SK-N-SH (cell line): Measurements from ENCODE around the gene GJB1. TPM values are rescaled to one million over a fixed set of nuclear protein-coding genes. Genes with fewer than 3 reads are reported as not detected.

Experiments used
- CTCF ChIA-PET: fragments of 300-600, 350-600 bp; formaldehyde crosslinking; extraction: SDS; loops from one replicate; lab custom pipeline; 2021; lab: Yijun Ruan, JAX
- POLR2A ChIA-PET: fragments of 350-600 bp; sonication (Branson Sonifier 250); formaldehyde crosslinking; extraction: SDS; loops from one replicate; lab custom pipeline; 2020; ENCODE audit warnings: antibody characterized with exemption, inconsistent platforms; lab: Yijun Ruan, JAX
- DNase-seq: peaks from one replicate; pipeline ENCODE4 v3.0.0; 2012
- H2AFZ ChIP-seq: fragments of 200-600 bp; sonication (generic); 2 replicates; pipeline ENCODE4 v1.8.1; 2016; ENCODE audit warnings: antibody characterized with exemption, mild to moderate bottlenecking, low read depth
- H3F3A ChIP-seq: fragments of 200-600 bp; sonication (generic); replicated peaks from 2 replicates; pipeline ENCODE3; 2016; ENCODE audit warnings: antibody characterized with exemption, mild to moderate bottlenecking; ENCODE audit not compliant: insufficient read depth
- H3K27ac ChIP-seq, 2 experiments: fragments of 200-500 bp in 1 of 2; fragments of 200-600 bp in 1 of 2; sonication (Bioruptor generic) in 1 of 2; sonication (generic), shearing (Covaris generic) in 1 of 2; 2 replicates each; pipeline versions ENCODE4 v1.5.1 to v1.6.1; 2014 to 2016; ENCODE audit warnings: low read depth in 2 of 2, inconsistent platforms in 1 of 2, low read length in 1 of 2, mild to moderate bottlenecking in 1 of 2, mixed read lengths in 1 of 2
- H3K27me3 ChIP-seq: fragments of 200-600 bp; sonication (generic), shearing (Covaris generic); 2 replicates; pipeline ENCODE4 v1.6.1; 2016; ENCODE audit warnings: mixed run types; ENCODE audit not compliant: insufficient read depth
- H3K36me3 ChIP-seq, 2 experiments: fragments of 200-500 bp in 1 of 2; fragments of 200-600 bp in 1 of 2; sonication (Bioruptor generic) in 1 of 2; sonication (generic) in 1 of 2; replicated peaks in 1 of 2; 2 replicates each; pipeline versions ENCODE3 to v1.5.1; 2014 to 2016; ENCODE audit warnings: low read length in 1 of 2, mild to moderate bottlenecking in 1 of 2; ENCODE audit not compliant: insufficient read depth in 2 of 2, control insufficient read depth in 1 of 2
- H3K4me1 ChIP-seq, 2 experiments: fragments of 200-500 bp in 1 of 2; fragments of 200-600 bp in 1 of 2; sonication (Bioruptor generic) in 1 of 2; sonication (generic), shearing (Covaris generic) in 1 of 2; 2 replicates each; pipeline versions ENCODE4 v1.5.1 to v1.6.1; 2014 to 2016; ENCODE audit warnings: low read depth in 1 of 2, low read length in 1 of 2, mixed run types in 1 of 2; ENCODE audit not compliant: insufficient read depth in 2 of 2, control insufficient read depth in 1 of 2
- H3K4me2 ChIP-seq: fragments of 200-600 bp; sonication (generic), shearing (Covaris generic); 2 replicates; pipeline ENCODE4 v1.6.1; 2017; ENCODE audit warnings: mixed run types
- H3K4me3 ChIP-seq, 2 experiments: fragments of 200-500 bp in 1 of 2; fragments of 200-600 bp in 1 of 2; sonication (Bioruptor generic) in 1 of 2; sonication (generic), shearing (Covaris generic) in 1 of 2; 2 replicates each; pipeline versions ENCODE4 v1.5.1 to v1.8.1; 2014 to 2016; ENCODE audit warnings: low read depth in 2 of 2, inconsistent platforms in 1 of 2, low read length in 1 of 2, mild to moderate bottlenecking in 1 of 2, mixed read lengths in 1 of 2, moderate library complexity in 1 of 2
- H3K79me2 ChIP-seq: fragments of 200-600 bp; sonication (generic); 2 replicates; pipeline ENCODE4 v1.8.1; 2017; ENCODE audit warnings: mild to moderate bottlenecking; ENCODE audit not compliant: insufficient read depth
- H3K9ac ChIP-seq: fragments of 200-600 bp; sonication (generic); 2 replicates; pipeline ENCODE4 v1.6.1; 2017; ENCODE audit warnings: mixed run types
- H3K9me2 ChIP-seq: fragments of 200-600 bp; sonication (generic); 2 replicates; pipeline ENCODE4 v1.6.1; 2017; ENCODE audit warnings: mixed run types
- H3K9me3 ChIP-seq: fragments of 200-600 bp; sonication (generic); 2 replicates; pipeline ENCODE4 v1.6.1; 2017; ENCODE audit warnings: mixed run types, mild to moderate bottlenecking, moderate library complexity
- H4K20me1 ChIP-seq: fragments of 200-600 bp; sonication (generic); 2 replicates; pipeline ENCODE4 v1.6.1; 2017; ENCODE audit warnings: mild to moderate bottlenecking, mixed run types; ENCODE audit not compliant: insufficient read depth
- CTCF ChIP-seq: fragments of 200-600 bp; sonication (generic); IDR thresholded peaks from 2 replicates; pipeline ENCODE4 v1.6.1; 2017; ENCODE audit warnings: antibody characterized with exemption, mild to moderate bottlenecking, moderate library complexity
- ELF1 ChIP-seq: IDR thresholded peaks from 2 replicates; pipeline ENCODE4 v1.4.0; 2012
- EP300 ChIP-seq, 2 experiments: IDR thresholded peaks; 2 replicates each; pipeline versions ENCODE4 v1.4.0 to v1.6.1; 2012; ENCODE audit warnings: borderline replicate concordance in 1 of 2, low read depth in 1 of 2, low read length in 1 of 2
- EZH2phosphoT487 ChIP-seq: fragments of 200-600 bp; sonication (generic); IDR thresholded peaks from 2 replicates; pipeline ENCODE4 v1.6.1; 2017; ENCODE audit warnings: low read depth, mixed run types, mild to moderate bottlenecking, antibody characterized with exemption, moderate library complexity, borderline replicate concordance
- FOXM1 ChIP-seq: IDR thresholded peaks from 2 replicates; pipeline ENCODE4 v1.4.0; 2012; ENCODE audit warnings: low read depth, mild to moderate bottlenecking
- JUND ChIP-seq: IDR thresholded peaks from 2 replicates; pipeline ENCODE4 v1.4.0; 2012
- MEF2A ChIP-seq: IDR thresholded peaks from 2 replicates; pipeline ENCODE4 v1.4.0; 2012; ENCODE audit warnings: low read depth, borderline replicate concordance
- NRF1 ChIP-seq: IDR thresholded peaks from 2 replicates; pipeline ENCODE4 v1.6.1; 2012; ENCODE audit warnings: low read depth, mild to moderate bottlenecking, low read length
- RAD21 ChIP-seq: IDR thresholded peaks from 2 replicates; pipeline ENCODE4 v1.6.1; 2012; ENCODE audit warnings: mild to moderate bottlenecking, low read length
- RCOR1 ChIP-seq: fragments of 150-350 bp; IDR thresholded peaks from 2 replicates; pipeline ENCODE4 v1.6.1; 2017; ENCODE audit warnings: antibody characterized with exemption, low read length
- TAF1 ChIP-seq: IDR thresholded peaks from 2 replicates; pipeline ENCODE4 v1.6.1; 2012; ENCODE audit warnings: low read depth, mild to moderate bottlenecking, low read length, moderate library complexity, borderline replicate concordance
- TCF12 ChIP-seq: IDR thresholded peaks from 2 replicates; pipeline ENCODE4 v1.4.0; 2012
- TEAD4 ChIP-seq: IDR thresholded peaks from 2 replicates; pipeline ENCODE4 v1.4.0; 2012; ENCODE audit warnings: mild to moderate bottlenecking, borderline replicate concordance; ENCODE audit not compliant: insufficient read depth
- YY1 ChIP-seq: IDR thresholded peaks from 2 replicates; pipeline ENCODE4 v1.4.0; 2012; ENCODE audit warnings: low read depth, mild to moderate bottlenecking
- polyA plus RNA-seq, 3 experiments: library from polyadenylated mRNA; depleted of rRNA; stranded (reverse); fragments of >200 nt; gene quantifications; 2 replicates each; pipeline ENCODE4 v1.2.3, GENCODE V29; 2012
- TF ChIP-seq, protein P1 (sequence below): IDR thresholded peaks from 2 replicates; pipeline ENCODE4 v1.4.0; 2012; ENCODE audit warnings: low read depth, borderline replicate concordance
- TF ChIP-seq, protein P2 (sequence below): fragments of 150-350 bp; IDR thresholded peaks from 2 replicates; pipeline ENCODE4 v1.6.1; 2016; ENCODE audit warnings: mild to moderate bottlenecking, low read depth, low read length

GJB1 gene
- polyA plus RNA-seq, 1 of the 3 experiments (the other 2 are of a cell fraction): not detected

DNA sequence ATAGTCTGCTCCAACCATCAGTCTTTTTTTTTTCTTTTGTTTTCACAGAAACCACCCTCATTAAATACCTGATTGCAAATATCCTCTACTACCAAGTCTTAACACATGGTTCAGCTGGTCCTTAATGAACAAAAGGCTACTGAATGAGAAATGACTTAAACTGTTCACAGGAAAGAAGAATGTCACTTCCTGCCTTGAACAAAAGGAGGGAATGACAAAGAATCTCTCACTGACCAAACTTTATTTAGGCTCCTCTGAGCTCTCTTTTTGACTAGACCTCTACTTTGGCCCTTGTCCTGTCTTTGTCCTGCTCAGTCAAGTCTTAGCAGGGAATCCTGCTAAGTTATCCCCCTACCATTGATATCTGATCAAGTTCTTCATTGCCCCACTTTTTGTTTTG lies 31.8 kb upstream of the GJB1 start:
- no peak for DNase-seq
- Histone ChIP-seq H3K4me3 (no peak overlapping the region), H3K9ac (no peak overlapping the region), H4K20me1 (no peaks in the 10 kb centered on the region), H3K9me2 (no peaks in the 10 kb centered on the region), H3K27me3 (peaks cover 13% of the 10 kb centered on the region; the same call in 1 of the 2 replicates), H3K27ac (no peak overlapping the region), H3K9me3 (no peaks in the 10 kb centered on the region), H3K4me1 (no peaks in the 10 kb centered on the region), H3K4me2 (no peak overlapping the region), H3K79me2 (no peaks in the 10 kb centered on the region), H2AFZ (no peak overlapping the region), H3F3A (no peaks in the 10 kb centered on the region), H3K36me3 (no peaks in the 10 kb centered on the region)
- CTCF ChIA-PET: no interaction called here
- TF ChIP-seq NRF1 (no peak), TAF1 (no peak), FOXM1 (no peak), EP300 (IDR thresholded peaks at IDR 0.05; ENCODE audit: borderline replicate concordance in 1 of 2, low read depth in 1 of 2, low read length in 1 of 2) (no peak), MEF2A (no peak), EZH2phosphoT487 (no peak), ELF1 (no peak), RAD21 (no peak), TEAD4 (no peak), CTCF (no peak), YY1 (no peak), TCF12 (no peak), JUND (no peak), RCOR1 (no peak)
- TF ChIP-seq, protein P1, sequence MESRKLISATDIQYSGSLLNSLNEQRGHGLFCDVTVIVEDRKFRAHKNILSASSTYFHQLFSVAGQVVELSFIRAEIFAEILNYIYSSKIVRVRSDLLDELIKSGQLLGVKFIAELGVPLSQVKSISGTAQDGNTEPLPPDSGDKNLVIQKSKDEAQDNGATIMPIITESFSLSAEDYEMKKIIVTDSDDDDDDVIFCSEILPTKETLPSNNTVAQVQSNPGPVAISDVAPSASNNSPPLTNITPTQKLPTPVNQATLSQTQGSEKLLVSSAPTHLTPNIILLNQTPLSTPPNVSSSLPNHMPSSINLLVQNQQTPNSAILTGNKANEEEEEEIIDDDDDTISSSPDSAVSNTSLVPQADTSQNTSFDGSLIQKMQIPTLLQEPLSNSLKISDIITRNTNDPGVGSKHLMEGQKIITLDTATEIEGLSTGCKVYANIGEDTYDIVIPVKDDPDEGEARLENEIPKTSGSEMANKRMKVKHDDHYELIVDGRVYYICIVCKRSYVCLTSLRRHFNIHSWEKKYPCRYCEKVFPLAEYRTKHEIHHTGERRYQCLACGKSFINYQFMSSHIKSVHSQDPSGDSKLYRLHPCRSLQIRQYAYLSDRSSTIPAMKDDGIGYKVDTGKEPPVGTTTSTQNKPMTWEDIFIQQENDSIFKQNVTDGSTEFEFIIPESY: no peak
- TF ChIP-seq, protein P2, sequence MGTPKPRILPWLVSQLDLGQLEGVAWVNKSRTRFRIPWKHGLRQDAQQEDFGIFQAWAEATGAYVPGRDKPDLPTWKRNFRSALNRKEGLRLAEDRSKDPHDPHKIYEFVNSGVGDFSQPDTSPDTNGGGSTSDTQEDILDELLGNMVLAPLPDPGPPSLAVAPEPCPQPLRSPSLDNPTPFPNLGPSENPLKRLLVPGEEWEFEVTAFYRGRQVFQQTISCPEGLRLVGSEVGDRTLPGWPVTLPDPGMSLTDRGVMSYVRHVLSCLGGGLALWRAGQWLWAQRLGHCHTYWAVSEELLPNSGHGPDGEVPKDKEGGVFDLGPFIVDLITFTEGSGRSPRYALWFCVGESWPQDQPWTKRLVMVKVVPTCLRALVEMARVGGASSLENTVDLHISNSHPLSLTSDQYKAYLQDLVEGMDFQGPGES: no peak
- POLR2A ChIA-PET: no interaction called here
